Measurements from ENCODE around the gene LRRC70.

The LRRC70 gene

DNA sequence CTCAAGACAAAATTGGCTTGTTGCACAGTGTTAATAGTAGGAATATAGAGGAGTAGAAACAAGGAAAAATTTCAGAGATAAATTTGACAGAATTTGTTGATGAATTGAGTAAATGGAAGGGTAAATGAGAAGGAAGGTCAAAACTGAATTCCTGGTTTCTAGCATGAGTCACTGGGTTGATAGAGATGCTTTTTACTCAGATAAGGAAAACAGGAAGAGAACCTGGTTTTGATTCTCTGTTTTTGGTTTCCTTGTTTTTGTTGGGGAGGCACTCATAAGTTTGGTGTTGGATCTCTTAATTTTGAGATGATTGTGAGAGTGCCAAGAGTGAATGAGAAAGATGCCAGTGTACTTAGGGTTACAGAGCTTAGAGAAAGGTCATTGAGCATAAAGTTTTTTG lies 7.1 kb downstream of the LRRC70 start:
- Mint-ChIP-seq H3K4me1 (no peaks in the 10 kb centered on the region), H3K9me3 (peaks cover 5% of the 10 kb centered on the region), H3K36me3 (peaks cover 53% of the 10 kb centered on the region), H3K4me3 (no peak overlapping the region), H3K27ac (no peak overlapping the region), H3K27me3 (no peaks in the 10 kb centered on the region)
- ATAC-seq, result no peak

DNA sequence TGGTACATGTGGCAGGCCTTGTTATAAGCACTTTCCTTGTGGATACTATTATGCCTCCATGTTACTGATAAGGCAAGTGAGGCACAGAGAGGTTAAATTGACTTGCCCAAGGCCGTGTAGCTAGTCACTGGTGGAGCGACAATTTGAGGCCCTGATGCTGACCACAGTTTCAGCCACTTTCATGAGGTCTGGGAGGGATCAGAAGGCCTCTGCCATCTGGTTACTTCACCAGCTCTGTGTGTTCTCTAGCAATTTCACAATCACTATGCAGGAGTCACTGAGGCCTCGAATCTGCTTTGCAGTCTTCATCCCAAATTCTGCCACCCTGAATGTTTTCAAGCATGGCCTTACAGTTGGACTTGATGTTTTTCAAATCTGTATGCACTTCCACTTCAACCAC lies 9.1 kb downstream of the LRRC70 start:
- no peak for ATAC-seq
- Mint-ChIP-seq H3K27me3 (no peaks in the 10 kb centered on the region), H3K9me3 (peaks cover 5% of the 10 kb centered on the region), H3K4me1 (no peaks in the 10 kb centered on the region), H3K27ac (no peak overlapping the region), H3K36me3 (peaks cover 58% of the 10 kb centered on the region), H3K4me3 (no peak overlapping the region)

DNA sequence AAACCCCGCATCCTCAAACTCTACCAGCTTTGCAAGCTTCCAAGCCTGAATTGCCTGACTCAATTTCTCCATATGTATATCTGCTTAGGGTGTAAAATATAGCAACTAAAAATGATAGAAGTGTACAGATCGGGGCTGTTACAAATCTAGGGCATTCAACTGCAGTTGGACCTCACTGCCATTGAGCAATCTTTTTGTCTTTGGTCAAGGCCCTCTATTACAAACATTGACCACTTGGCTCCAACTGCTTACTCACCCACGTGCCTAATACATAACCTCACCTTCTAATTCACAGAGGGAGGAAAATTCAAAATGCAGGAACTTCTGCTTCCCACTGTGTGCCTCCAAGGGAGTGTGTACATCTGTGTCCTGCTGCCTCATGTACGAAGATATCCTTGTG lies 10.0 kb downstream of the LRRC70 start:
- Mint-ChIP-seq H3K27ac (no peak overlapping the region), H3K4me1 (no peaks in the 10 kb centered on the region), H3K4me3 (no peak overlapping the region), H3K27me3 (no peaks in the 10 kb centered on the region), H3K36me3 (peaks cover 66% of the 10 kb centered on the region), H3K9me3 (peaks cover 8% of the 10 kb centered on the region)
- ATAC-seq, result no peak

DNA sequence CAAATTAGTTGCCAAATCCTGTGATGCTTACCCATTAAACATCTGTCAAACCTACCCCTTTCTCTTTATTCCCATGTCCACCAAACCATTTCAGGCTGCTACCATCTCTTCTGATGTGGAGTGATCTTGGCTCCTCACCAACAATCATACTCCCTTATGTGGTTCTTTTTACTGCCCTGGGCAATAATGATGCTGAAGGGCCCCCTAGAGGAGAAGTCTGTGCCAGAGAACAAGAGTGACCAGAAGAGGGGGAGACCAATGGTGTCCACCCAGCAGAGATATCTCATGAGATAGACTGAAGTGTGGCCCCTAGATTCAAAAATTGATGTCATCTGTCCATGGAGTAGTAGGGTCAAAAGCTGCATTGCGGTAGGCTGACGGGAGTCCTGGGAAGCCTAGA lies 10.9 kb downstream of the LRRC70 start:
- Mint-ChIP-seq H3K9me3 (peaks cover 8% of the 10 kb centered on the region), H3K36me3 (peaks cover 68% of the 10 kb centered on the region)

DNA sequence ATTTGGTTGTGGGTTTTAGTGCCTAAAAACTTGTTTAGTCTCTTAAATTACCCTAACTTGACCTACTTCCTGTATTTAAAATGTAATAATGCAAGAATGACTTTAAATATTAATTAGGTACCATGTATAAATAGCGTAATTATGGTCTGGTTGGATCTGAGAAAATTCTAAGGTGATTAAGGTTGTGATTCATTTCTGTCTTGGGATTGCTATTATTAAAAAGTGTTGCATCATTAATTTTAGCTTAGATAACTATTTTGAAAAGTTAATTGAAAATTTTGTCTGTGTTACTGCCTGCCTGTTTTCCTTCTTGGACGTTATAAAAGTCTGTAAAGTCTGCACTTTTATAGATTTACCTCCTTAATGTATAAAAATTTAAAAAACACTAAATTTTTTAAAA lies 11.8 kb downstream of the LRRC70 start:
- Mint-ChIP-seq H3K27me3 (no peaks in the 10 kb centered on the region), H3K27ac (no peak overlapping the region), H3K4me1 (no peaks in the 10 kb centered on the region), H3K4me3 (no peak overlapping the region), H3K36me3 (peaks cover 70% of the 10 kb centered on the region), H3K9me3 (peaks cover 8% of the 10 kb centered on the region)
- ATAC-seq, result no peak

More for the DNA sequence above, 10.9 kb downstream of the LRRC70 start:
- Mint-ChIP-seq H3K27ac (no peak overlapping the region), H3K27me3 (no peaks in the 10 kb centered on the region), H3K4me3 (no peak overlapping the region), H3K4me1 (no peaks in the 10 kb centered on the region)
- no peak for ATAC-seq

DNA sequence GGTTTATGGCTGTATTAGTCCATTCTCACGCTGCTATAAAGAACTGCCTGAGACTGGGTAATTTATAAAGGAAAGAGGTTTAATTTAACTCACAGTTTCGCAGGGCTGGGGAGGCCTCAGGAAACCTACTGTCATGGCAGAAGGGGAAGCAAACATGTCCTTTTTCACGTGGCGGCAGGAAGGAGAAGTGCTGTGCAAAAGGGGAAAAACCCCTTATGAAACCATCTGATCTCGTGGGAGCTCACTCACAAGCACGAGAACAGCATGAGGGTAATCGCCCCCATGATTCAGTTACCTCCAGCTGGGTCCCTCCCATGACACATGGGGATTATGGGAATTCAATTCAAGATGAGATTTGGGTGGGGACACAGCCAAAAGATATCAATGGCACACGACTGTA lies 13.9 kb downstream of the LRRC70 start:
- ATAC-seq, result no peak
- Mint-ChIP-seq H3K36me3 (peaks cover 74% of the 10 kb centered on the region), H3K27me3 (no peaks in the 10 kb centered on the region), H3K27ac (no peak overlapping the region), H3K4me1 (no peaks in the 10 kb centered on the region), H3K4me3 (no peak overlapping the region), H3K9me3 (peaks cover 8% of the 10 kb centered on the region)

DNA sequence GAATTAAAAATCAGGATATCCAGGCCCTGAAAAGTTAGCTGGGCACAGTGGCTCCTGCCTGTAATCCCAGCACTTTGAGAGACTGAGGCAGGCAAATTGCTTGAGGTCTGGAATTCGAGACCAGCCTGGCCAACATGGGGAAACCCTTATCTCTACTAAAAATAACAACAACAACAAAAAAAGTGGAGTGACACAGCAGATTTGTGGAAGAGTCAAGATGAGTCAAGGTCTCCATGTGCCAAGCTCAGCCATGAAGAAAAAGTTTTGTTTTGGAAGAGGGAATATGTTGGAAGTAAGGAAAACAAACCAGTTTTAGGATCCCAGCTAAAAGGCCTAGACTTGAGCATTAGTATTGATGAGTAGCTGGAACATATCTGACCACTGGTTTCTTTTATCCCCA lies 14.7 kb downstream of the LRRC70 start:
- Mint-ChIP-seq H3K4me3 (no peak overlapping the region), H3K27me3 (no peaks in the 10 kb centered on the region), H3K27ac (no peak overlapping the region), H3K9me3 (peaks cover 8% of the 10 kb centered on the region), H3K36me3 (peaks cover 67% of the 10 kb centered on the region), H3K4me1 (no peaks in the 10 kb centered on the region)
- no peak for ATAC-seq

DNA sequence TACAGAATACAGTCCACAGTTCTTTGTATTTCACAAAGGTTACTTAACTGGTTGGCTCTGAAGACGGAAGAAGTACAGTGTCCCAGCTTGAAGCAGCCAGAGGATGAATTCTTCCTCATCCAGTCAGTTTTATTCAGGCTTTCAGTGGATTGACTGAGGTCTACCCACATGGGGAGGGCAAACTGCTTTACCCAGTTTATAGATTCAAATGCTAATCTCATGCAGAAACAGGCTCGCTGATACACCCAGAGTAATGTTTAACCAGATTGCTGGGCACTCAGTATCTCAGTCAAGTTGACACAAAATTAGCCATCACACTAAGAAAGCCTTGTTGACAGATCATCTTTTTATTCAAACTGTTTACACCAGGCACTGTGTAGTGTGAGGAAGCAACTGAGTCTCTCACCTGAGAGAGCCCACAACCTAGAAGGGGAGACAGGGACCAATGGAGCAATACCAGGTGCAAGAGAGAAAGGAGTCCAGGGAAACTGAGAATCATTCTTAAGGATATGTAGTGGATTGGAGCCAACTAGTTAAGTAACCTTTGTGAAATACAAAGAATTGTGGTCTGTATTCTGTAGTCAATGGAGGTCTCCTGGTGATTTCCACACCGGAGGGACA lies 15.9 kb downstream of the LRRC70 start:
- Mint-ChIP-seq H3K4me1 (no peaks in the 10 kb centered on the region), H3K4me3 (no peak overlapping the region), H3K27me3 (no peaks in the 10 kb centered on the region), H3K36me3 (peaks cover 56% of the 10 kb centered on the region), H3K9me3 (peaks cover 3% of the 10 kb centered on the region), H3K27ac (no peak overlapping the region)
- no peak for ATAC-seq

DNA sequence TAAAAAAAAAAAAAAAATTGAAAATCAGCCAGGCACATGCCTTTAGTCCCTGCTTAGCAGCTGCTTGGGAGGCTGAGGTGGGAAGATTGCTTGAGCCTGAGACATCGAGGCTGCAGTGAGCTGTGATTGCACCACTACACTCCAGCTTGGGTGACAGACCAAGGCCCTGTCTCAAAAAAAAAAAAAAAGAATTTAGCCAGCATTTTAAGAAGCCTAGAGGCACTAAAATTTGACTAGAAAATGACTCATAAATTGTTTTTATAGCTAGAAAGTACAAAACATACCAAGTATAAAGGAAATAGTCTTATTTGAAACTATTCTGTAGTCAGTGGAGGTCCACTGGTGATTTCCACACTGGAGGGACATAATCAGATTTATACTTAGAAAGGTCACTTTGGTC lies 17.5 kb downstream of the LRRC70 start:
- H3K9me3 Mint-ChIP-seq, result peaks cover 2% of the 10 kb centered on the region
- H3K4me1 Mint-ChIP-seq, result no peaks in the 10 kb centered on the region
- H3K27ac Mint-ChIP-seq, result no peak overlapping the region
- H3K36me3 Mint-ChIP-seq, result peaks cover 50% of the 10 kb centered on the region
- no peak overlapping the region for H3K4me3 Mint-ChIP-seq
- ATAC-seq, result no peak
- H3K27me3 Mint-ChIP-seq, result no peaks in the 10 kb centered on the region

DNA sequence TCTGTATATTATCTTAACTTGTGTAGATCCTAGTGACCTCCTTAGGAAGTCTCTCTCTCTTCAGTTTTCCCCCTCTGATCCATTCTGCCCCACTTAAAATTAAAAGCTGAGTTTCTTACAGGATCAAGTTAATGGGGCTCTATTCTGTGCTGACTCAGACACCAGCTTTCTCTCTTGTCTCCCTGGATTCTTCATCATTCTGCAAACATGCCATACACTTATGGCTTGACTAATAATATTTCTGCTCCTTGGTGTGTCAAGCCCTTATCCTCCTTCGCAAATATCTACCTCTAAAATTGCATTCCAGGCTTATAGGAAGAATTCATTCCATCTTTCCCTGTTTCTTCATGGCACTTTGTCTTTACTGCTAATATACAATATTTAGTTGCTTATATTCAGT lies 18.1 kb downstream of the LRRC70 start:
- Mint-ChIP-seq H3K27ac (no peak overlapping the region), H3K4me3 (no peak overlapping the region), H3K9me3 (peaks cover 2% of the 10 kb centered on the region), H3K4me1 (no peaks in the 10 kb centered on the region), H3K27me3 (no peaks in the 10 kb centered on the region), H3K36me3 (peaks cover 44% of the 10 kb centered on the region)
- no peak for ATAC-seq

DNA sequence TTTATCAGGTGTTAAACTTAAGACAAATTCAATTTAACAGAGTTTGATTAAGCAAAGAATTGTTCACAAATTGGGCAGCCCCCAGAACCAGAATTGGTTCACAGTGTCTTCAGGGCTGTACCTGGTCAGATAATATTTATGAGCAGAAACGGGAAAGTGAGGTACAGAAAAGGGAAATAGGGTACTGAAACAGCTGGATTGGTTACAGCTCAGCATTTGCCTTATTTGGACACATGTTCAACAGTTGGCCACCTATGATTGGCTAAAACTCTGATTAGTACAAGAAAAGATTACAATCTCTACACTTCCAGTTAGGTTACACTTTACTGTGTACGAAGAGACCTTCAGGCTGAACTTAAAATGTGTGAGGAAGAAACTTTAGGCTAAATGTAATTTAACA lies 18.7 kb downstream of the LRRC70 start:
- ATAC-seq, result no peak

DNA sequence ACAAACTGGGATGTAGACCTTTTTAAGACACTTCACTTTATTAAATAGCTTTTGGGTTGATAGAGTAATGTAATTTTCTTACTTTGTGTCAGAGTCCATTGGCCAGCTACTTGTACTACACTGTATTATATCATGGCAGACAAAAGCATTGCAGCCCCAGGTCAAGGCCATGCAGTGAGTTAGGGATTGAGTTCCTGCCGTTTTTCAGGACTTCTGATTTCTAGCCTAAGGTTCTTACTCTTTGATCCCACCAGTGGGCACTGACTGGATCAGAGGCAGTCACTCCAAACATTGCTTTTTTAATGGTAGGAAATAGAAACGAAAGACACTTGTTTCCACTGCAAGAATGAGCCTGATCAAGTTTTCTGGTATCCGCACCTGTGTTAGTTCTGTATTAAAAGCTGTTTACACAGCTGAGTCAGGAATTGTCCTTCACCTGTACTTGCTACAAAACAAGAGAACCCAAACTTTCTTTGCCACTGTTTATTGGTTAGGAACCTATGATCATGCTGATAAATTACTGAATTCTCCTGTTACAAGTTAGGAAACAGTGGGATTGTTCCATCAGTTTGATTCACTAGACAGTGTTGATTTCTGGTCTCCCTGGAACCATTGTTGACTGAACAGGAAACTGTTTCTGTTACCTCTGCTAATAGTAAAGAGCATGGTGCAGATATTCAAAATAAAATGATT lies 22.1 kb downstream of the LRRC70 start:
- Mint-ChIP-seq H3K4me1 (no peaks in the 10 kb centered on the region), H3K27ac (no peak overlapping the region), H3K36me3 (peaks cover 23% of the 10 kb centered on the region), H3K9me3 (no peaks in the 10 kb centered on the region), H3K4me3 (no peak overlapping the region), H3K27me3 (no peaks in the 10 kb centered on the region)
- no peak for ATAC-seq

More for the DNA sequence above, 18.7 kb downstream of the LRRC70 start:
- Mint-ChIP-seq H3K4me1 (no peaks in the 10 kb centered on the region), H3K27ac (no peak overlapping the region), H3K36me3 (peaks cover 38% of the 10 kb centered on the region), H3K4me3 (no peak overlapping the region), H3K27me3 (no peaks in the 10 kb centered on the region), H3K9me3 (peaks cover 2% of the 10 kb centered on the region)

DNA sequence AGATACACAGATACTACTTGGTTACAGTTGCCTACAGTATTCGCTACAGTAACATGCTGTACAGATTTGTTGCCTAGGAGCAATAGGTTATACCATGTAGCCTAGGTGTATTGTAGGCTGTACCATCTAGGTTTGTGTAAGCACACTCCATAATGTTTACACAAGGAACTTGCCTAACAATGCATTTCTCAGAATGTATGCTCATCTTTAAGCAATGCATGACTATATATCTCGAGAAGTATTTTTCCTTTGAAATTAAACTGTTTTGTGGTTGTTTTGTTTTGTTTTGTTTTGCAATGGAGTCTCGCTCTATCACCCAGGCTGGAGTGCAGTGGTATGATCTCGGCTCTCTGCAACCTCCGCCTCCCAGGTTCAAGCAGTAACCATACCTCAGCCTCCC lies 25.3 kb downstream of the LRRC70 start:
- H3K4me3 Mint-ChIP-seq, result no peak overlapping the region
- no peaks in the 10 kb centered on the region for H3K27me3 Mint-ChIP-seq
- peaks cover 27% of the 10 kb centered on the region for H3K36me3 Mint-ChIP-seq
- no peak overlapping the region for H3K27ac Mint-ChIP-seq
- ATAC-seq, result no peak
- no peaks in the 10 kb centered on the region for H3K4me1 Mint-ChIP-seq
- H3K9me3 Mint-ChIP-seq, result no peaks in the 10 kb centered on the region

DNA sequence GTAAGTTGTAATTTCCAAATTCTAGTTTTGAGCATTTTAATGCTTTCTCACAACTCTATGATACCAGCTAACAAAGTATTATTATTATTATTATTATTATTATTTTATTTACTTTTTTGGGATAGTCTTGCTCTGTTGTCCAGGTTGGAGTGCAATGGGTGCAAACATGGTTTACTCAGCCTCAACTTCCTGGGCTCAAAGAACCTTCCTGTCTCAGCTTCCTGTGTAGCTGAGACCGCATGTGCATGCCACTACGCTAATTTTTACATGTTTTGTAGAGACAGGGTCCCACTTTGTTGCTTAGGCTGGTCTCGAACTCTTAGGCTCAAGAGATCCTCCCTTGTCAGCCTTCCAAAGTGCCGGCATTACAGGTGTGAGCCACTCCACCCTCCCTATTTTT lies 27.0 kb downstream of the LRRC70 start:
- Mint-ChIP-seq H3K27ac (no peak overlapping the region), H3K4me1 (no peaks in the 10 kb centered on the region), H3K9me3 (no peaks in the 10 kb centered on the region), H3K36me3 (peaks cover 36% of the 10 kb centered on the region), H3K4me3 (no peak overlapping the region), H3K27me3 (no peaks in the 10 kb centered on the region)
- ATAC-seq, result no peak

DNA sequence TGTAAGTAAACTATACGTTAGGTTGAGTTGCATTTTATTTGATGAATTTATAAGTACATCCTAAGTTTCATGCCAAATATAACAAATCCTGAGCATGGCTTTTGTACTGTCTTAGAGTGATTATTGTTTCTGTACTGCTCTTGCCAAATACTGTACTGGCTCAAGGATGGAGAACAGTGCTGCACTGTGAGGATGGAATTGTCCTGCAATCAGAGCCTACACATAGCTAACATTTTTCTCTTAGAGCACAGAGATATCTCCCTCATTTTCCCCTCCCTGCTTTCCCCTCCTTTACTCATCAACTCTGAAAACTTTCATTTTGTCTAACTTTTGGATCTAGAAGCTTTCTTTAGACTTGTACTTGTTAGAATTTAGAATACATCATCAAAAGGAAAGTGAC lies 28.3 kb downstream of the LRRC70 start:
- no peak for ATAC-seq
- Mint-ChIP-seq H3K9me3 (no peaks in the 10 kb centered on the region), H3K4me3 (no peak overlapping the region), H3K27me3 (no peaks in the 10 kb centered on the region), H3K4me1 (no peaks in the 10 kb centered on the region), H3K36me3 (peaks cover 36% of the 10 kb centered on the region), H3K27ac (no peak overlapping the region)

DNA sequence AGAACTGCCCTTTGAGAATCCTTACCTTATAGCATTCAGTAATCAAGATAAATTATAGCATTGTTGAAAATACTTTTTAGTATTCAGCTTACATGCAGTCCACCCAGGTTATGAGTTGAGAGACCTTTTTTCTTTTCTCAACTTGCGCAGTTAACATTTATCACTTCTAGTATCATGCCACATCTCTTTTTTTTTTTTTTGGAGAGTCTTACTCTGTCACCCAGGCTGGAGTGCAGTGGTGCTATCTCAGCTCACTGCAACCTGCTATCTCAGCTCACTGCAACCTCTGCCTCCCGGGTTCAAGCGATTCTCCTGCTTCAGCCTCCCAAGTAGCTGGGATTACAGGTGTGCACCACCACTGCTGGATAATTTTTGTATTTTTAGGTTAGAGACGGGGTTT lies 29.0 kb downstream of the LRRC70 start:
- Mint-ChIP-seq H3K27ac (no peak overlapping the region), H3K36me3 (peaks cover 35% of the 10 kb centered on the region), H3K9me3 (no peaks in the 10 kb centered on the region), H3K27me3 (no peaks in the 10 kb centered on the region), H3K4me1 (no peaks in the 10 kb centered on the region), H3K4me3 (no peak overlapping the region)
- ATAC-seq, result no peak

Data from stimulated activated memory B cell treated with anti-CD40 and anti-IgM and Interleukin-4, amounts not matched to agents 10 μg/mL and 1 μg/mL and 100 μg/mL, for 72 hours (primary cell).